PC-9 (cell line): ENCODE data around the gene POLDIP3. TPM values are rescaled to one million over a fixed set of nuclear protein-coding genes. Genes with fewer than 3 reads are reported as not detected.

Experiments used
- BruUV-seq: library from RNA; stranded (reverse); fragments of 400-500 nt; replicated peaks from 2 replicates; lab custom pipeline; 2021; lab: Mats Ljungman, UMichigan
- CTCF ChIA-PET: fragments of 300-600 bp; sonication (Branson Sonifier 250); formaldehyde crosslinking; loops from one replicate; lab custom pipeline; 2022; ENCODE audit warnings: antibody characterized with exemption; lab: Charles Lee
- POLR2A ChIA-PET: fragments of 300-600 bp; sonication (Branson Sonifier 250); formaldehyde crosslinking; loops from one replicate; lab custom pipeline; 2022; ENCODE audit warnings: antibody characterized with exemption; ENCODE audit not compliant: unreplicated experiment; lab: Charles Lee
- DNase-seq, 2 experiments: peaks; one replicate each; pipeline versions ENCODE4 v3.0.0 to v3.0.0-alpha.2; 2015 to 2022; ENCODE audit warnings: mixed read lengths in 1 of 2
- H2AFZ ChIP-seq: fragments of 200-600 bp; sonication (generic); 2 replicates; pipeline ENCODE4 v1.8.1; 2017; ENCODE audit warnings: antibody characterized with exemption
- H3F3A ChIP-seq: fragments of 200-600 bp; sonication (generic); 2 replicates; pipeline ENCODE4 v1.8.1; 2017; ENCODE audit warnings: antibody characterized with exemption, mild to moderate bottlenecking, low read depth; ENCODE audit not compliant: insufficient read depth
- H3K27ac ChIP-seq: fragments of 200-600 bp; sonication (generic); 2 replicates; pipeline ENCODE4 v1.6.1; 2016; ENCODE audit warnings: mixed run types
- H3K27me3 ChIP-seq: fragments of 200-600 bp; sonication (generic); 2 replicates; pipeline ENCODE4 v1.6.1; 2016; ENCODE audit warnings: low read depth, mixed run types; ENCODE audit not compliant: insufficient read depth
- H3K36me3 ChIP-seq: fragments of 200-600 bp; sonication (generic); 2 replicates; pipeline ENCODE4 v1.6.1; 2016; ENCODE audit warnings: low read depth, mixed run types
- H3K4me1 ChIP-seq: fragments of 200-600 bp; sonication (generic); replicated peaks from 2 replicates; pipeline ENCODE4 v1.6.1; 2016; ENCODE audit warnings: mixed run types; ENCODE audit not compliant: insufficient read depth
- H3K4me2 ChIP-seq: fragments of 200-600 bp; sonication (generic); 2 replicates; pipeline ENCODE4 v1.6.1; 2017; ENCODE audit warnings: mixed run types
- H3K4me3 ChIP-seq: fragments of 200-600 bp; sonication (generic); 2 replicates; pipeline ENCODE4 v1.6.1; 2016; ENCODE audit warnings: mixed run types
- H3K79me2 ChIP-seq: fragments of 200-600 bp; sonication (generic); 2 replicates; pipeline ENCODE4 v1.6.1; 2017; ENCODE audit warnings: low read depth, mixed run types
- H3K9me2 ChIP-seq: fragments of 200-600 bp; sonication (generic); 2 replicates; pipeline ENCODE4 v1.8.1; 2017; ENCODE audit warnings: mild to moderate bottlenecking; ENCODE audit not compliant: insufficient read depth
- H3K9me3 ChIP-seq: fragments of 200-600 bp; sonication (generic); 2 replicates; pipeline ENCODE4 v1.8.1; 2016; ENCODE audit warnings: low read depth; ENCODE audit not compliant: insufficient read depth
- H4K20me1 ChIP-seq: fragments of 200-600 bp; sonication (generic); 2 replicates; pipeline ENCODE4 v1.8.1; 2017; ENCODE audit not compliant: insufficient read depth
- EZH2 ChIP-seq: fragments of 200-600 bp; sonication (generic); IDR thresholded peaks from 2 replicates; pipeline ENCODE4 v1.8.0; 2017; ENCODE audit warnings: antibody characterized with exemption, low read depth
- intact Hi-C: fragments of 100-400 bp; cut with micrococcal nuclease; formaldehyde crosslinking; loops from one replicate; pipeline ENCODE4 v1.10.0; 2022; ENCODE audit not compliant: unreplicated experiment
- total RNA-seq: library from RNA; stranded (reverse); gene quantifications from 2 replicates; pipeline ENCODE4 v1.2.3, GENCODE V29; 2021
- TF ChIP-seq, protein P1 (sequence below): fragments of 200-600 bp; sonication (generic); conservative IDR thresholded peaks from 2 replicates; pipeline ENCODE4 v1.6.1; 2017; ENCODE audit warnings: mixed run types, antibody characterized with exemption, mild to moderate bottlenecking, moderate library complexity

The POLDIP3 gene
- total RNA-seq, 1 experiment from 2014 or later: 62.9 TPM

DNA sequence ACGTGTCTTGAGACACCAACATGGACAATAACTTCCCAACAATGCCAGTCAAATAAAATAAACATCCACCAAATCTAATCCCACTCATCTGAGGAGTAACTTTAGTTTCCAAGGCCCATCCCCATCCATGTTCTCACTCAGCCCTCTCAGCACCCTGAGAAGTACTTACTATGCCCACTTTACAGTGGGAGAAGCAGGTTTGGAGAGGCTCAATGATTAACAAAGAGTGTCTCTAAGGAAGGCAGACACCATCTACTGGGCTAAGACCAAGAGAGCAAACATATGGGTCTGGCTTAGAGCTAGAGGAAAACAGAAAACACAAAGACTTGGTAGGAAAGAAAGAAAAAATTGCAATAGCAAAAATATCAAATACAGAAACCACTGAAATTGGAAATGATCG, 11.3 kb downstream of the POLDIP3 start:
- intact Hi-C loops: no loop called here
- H4K20me1 ChIP-seq: peaks cover 55% of the 10 kb centered on the region
- H2AFZ ChIP-seq: no peak overlapping the region
- CTCF ChIA-PET: no interaction called here
- POLR2A ChIA-PET: no interaction called here
- peaks cover 52% of the 10 kb centered on the region for H3K36me3 ChIP-seq
- H3K4me2 ChIP-seq: no peak overlapping the region
- no peak for TF ChIP-seq EZH2
- TF ChIP-seq, protein P1, sequence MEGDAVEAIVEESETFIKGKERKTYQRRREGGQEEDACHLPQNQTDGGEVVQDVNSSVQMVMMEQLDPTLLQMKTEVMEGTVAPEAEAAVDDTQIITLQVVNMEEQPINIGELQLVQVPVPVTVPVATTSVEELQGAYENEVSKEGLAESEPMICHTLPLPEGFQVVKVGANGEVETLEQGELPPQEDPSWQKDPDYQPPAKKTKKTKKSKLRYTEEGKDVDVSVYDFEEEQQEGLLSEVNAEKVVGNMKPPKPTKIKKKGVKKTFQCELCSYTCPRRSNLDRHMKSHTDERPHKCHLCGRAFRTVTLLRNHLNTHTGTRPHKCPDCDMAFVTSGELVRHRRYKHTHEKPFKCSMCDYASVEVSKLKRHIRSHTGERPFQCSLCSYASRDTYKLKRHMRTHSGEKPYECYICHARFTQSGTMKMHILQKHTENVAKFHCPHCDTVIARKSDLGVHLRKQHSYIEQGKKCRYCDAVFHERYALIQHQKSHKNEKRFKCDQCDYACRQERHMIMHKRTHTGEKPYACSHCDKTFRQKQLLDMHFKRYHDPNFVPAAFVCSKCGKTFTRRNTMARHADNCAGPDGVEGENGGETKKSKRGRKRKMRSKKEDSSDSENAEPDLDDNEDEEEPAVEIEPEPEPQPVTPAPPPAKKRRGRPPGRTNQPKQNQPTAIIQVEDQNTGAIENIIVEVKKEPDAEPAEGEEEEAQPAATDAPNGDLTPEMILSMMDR: no peak
- H3K27me3 ChIP-seq: no peaks in the 10 kb centered on the region
- H3K4me3 ChIP-seq: no peak overlapping the region
- no peaks in the 10 kb centered on the region for H3K9me2 ChIP-seq
- no peak for DNase-seq
- no peaks in the 10 kb centered on the region for H3K9me3 ChIP-seq
- peaks cover 6% of the 10 kb centered on the region; the same call in 1 of the 2 replicates for H3F3A ChIP-seq
- no peak overlapping the region for H3K27ac ChIP-seq
- BruUV-seq: no TSS peak
- peaks cover 63% of the 10 kb centered on the region for H3K79me2 ChIP-seq
- H3K4me1 ChIP-seq: no peaks in the 10 kb centered on the region

DNA sequence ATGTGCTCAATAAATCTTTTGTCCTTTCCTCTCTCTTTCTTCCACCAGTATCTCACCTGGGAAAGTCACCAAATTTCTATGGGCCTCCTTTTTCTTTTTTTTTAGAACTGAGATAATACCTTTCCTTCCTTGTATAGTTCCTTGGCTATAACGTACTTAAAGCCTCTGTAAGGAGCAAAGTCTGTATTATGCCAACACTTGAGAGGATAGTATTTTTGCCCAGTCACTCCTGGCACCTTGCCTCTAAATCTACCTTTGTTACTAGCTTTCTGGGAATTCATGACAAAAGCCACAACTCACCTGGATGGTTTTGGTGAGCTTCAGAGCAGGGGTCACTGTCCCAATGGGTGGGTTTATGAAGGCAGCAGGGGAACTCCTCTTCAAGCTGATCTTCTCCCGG, 12.2 kb downstream of the POLDIP3 start:
- Histone ChIP-seq H2AFZ (no peak overlapping the region), H3K27me3 (no peaks in the 10 kb centered on the region), H3K79me2 (peaks cover 54% of the 10 kb centered on the region), H3K27ac (no peak overlapping the region), H3K9me2 (no peaks in the 10 kb centered on the region), H3F3A (peaks cover 5% of the 10 kb centered on the region; the same call in 1 of the 2 replicates), H3K4me2 (no peak overlapping the region), H4K20me1 (peaks cover 54% of the 10 kb centered on the region), H3K4me3 (no peak overlapping the region), H3K9me3 (no peaks in the 10 kb centered on the region), H3K36me3 (peaks cover 52% of the 10 kb centered on the region), H3K4me1 (no peaks in the 10 kb centered on the region)
- CTCF ChIA-PET: no interaction called here
- intact Hi-C loops: no loop called here
- DNase-seq: no peak
- POLR2A ChIA-PET: no interaction called here
- no TSS peak for BruUV-seq
- TF ChIP-seq, protein P1: no peak
- no peak for TF ChIP-seq EZH2

DNA sequence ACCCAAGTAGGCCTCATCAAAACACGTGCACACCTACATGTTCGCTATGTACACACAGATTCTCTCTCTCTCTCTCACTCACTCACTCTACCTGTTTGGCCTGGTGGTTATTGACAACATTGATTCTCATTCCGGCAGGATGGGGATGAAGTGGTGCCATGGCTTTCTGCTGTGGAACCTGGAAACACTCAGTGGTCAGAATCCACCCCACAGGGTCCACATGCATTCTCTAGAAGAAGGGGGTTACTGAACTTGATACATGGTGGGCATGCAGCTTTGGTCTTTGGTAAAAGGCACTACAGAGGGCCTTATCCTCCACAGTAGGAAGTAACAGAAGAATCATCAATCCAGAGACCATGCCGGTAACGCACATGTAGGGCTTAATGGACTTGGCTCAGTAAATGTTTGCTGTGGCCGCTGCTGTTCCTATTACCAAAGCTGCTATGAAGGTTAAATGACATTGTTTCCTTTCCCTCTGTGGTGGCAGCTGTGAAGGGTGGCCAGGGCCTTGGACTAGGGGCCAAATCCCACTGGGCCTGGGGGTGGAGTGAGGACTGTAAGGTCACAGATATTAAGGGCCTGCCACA, 12.7 kb downstream of the POLDIP3 start:
- Histone ChIP-seq H3K4me3 (no peak overlapping the region), H4K20me1 (peaks cover 54% of the 10 kb centered on the region), H3K9me3 (no peaks in the 10 kb centered on the region), H3K36me3 (peaks cover 52% of the 10 kb centered on the region), H3K27ac (no peak overlapping the region), H3F3A (peaks cover 5% of the 10 kb centered on the region; the same call in 1 of the 2 replicates), H3K9me2 (no peaks in the 10 kb centered on the region), H3K79me2 (peaks cover 53% of the 10 kb centered on the region), H3K27me3 (no peaks in the 10 kb centered on the region), H3K4me1 (no peaks in the 10 kb centered on the region), H2AFZ (no peak overlapping the region), H3K4me2 (no peak overlapping the region)
- ChIA-PET POLR2A (no interaction called here), CTCF (no interaction called here)
- TF ChIP-seq, protein P1: no peak
- TF ChIP-seq EZH2: no peak
- DNase-seq: no peak
- no TSS peak for BruUV-seq
- intact Hi-C loops: no loop called here
